GM20431 (cell line): ENCODE measurements around the gene F13A1.
"Not testable (repeated sequence)": the region's sequence is repeated elsewhere in the genome, so short reads cannot be mapped to it uniquely, and the experiment has no call there.

Experiments used
- in situ Hi-C: fragments of 300-500 bp; cut with MseI, MboI; formaldehyde crosslinking; loops from one replicate; pipeline ENCODE4 v1.15.0; 2020; ENCODE audit warnings: low sequenced_read_pairs; ENCODE audit not compliant: unreplicated experiment

The F13A1 gene

DNA sequence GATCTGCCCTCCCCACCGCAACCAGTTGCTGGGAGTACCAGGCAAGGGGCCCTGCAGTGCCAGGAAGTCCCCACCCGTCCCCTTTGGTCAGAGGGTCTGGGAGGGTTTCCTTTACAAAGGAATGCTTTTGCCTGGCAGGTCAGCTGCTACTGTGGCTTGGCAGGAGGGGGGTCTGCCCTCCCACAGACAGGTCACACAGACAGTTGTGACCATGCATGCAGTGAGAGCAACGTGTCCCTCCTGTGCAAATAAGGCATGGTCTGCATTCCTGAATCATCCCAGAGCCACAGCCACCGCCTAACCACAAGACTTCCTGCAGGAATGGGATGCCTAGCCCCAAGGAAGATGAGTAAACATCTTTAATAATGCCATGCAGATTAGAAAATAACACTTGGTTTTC, 439 bp upstream of the F13A1 start:
- in situ Hi-C loops, result no loop called here

DNA sequence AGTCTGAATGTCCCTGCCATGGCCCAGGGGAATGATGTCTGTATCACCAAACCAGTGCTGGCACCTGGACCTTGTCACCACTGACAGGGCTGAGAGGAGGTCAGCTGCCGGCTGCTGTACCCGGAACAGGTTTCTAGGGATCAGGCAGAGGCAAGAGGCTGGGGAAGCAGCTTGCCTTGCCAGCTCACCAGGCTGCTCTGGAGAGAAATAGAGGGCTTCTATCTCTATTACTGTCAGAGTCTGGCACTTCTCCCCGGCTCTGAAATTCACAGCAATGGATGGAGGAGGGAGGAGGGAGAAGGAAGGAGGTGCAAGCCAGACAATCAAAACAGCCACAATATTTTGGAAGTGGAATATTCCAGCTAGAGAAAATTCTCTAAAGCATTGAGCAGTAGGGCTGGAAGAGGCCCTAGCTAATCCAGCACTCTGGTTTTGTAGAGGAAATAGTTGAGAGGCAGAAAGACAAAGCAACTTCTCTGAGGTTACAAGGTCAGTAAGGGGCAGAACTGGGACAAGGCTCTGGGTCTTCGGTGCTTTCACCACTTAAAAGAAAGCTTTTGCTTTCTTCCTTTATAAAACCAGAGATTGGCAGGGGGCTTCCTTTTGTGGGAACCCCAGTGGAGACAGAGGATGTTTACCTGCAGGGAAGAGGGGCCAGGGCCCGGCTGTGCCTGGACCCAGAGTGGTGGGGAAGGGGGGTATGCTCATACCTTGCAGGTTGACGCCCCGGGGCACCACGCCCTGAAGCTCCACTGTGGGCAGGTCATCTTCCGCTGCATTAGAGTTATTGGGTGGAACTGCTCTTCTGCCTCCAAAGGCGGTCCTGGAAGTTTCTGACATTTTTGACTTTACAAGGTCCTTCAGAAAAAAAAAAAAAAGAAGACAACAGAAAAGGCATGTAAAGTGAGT, 2.4 kb downstream of the F13A1 start:
- in situ Hi-C loops, result no loop called here

DNA sequence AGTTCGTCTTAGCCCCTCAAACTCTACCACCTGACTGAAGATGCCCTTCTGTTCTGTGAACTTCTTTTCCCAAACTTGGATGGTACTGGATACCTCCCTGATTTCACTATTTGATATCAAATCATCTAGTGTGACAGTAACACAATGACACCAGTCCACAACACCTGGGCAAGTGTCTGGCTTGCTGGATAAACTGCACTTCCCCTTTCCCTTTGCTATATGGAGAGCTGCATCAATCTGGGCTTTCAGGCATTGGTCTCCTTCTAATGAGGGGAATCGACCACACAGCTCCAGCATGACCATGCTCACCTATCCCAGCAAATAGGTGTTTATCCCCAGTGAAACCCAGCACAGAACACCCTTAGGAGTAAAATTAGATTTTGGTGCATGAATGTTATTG, 3.1 kb downstream of the F13A1 start:
- in situ Hi-C loops, result no loop called here

DNA sequence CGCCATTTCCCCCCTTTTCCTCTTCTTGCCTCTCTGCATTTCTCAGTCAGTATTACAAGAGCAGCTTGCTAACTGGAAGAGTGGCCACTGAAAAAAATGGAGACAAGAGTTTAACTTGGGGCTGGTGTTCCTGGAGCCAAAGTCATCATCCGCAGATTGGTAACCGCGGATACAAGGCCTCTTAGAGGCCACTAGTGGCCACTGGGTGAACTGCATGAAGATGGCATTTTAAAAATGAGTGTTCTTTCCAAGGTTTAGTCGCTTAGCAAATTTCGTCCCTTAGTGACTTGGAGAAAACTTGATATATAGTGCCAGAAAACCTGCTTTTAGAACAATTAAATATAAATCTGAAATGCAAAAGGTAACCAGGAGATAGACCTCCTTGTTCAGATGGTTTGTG, 4.8 kb downstream of the F13A1 start:
- in situ Hi-C loops, result no loop called here

DNA sequence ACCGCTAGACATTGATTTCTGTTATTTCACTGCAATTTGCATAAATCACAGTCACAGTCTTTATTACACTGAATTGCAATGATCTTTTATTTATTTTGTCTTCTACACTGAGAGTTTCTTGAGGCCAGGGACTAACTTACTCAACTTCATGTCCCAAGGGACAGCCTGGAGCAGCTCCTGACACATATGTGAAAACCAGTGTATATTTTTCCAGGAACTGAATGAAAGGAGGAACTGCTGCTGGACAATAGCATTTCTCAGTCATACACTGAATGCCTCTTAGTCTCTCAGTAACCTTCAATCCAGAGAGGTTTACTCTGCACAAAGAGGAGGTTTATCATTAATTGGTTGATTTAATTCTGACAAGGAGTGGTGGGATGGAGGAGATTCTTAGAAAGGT, 5.9 kb downstream of the F13A1 start:
- in situ Hi-C loops, result no loop called here

DNA sequence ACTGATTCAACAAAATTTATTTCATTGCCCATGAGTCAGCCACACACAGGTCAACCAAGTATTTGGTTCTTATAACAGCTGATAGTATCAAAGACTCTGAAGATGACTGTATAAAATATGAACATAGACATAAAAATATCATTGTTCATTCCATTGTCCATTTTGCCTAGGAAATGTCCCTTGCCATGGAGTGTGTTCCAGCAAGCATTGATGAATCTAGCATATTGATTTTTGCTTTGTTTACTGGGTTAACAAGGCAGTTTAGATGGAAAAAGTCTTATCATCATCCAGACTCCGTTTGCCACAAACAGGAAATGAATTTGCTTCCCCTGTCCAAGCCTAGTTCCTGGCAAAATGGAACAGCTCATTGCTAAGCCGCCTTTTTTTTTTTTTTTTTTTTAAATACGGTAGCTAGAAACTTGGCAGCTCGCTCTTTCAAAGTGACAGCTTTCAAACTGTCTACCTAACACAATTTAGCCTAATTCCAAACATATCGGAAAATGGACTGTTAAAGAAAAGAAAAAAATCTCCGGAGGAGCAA, 7.5 kb downstream of the F13A1 start:
- in situ Hi-C loops, result no loop called here

DNA sequence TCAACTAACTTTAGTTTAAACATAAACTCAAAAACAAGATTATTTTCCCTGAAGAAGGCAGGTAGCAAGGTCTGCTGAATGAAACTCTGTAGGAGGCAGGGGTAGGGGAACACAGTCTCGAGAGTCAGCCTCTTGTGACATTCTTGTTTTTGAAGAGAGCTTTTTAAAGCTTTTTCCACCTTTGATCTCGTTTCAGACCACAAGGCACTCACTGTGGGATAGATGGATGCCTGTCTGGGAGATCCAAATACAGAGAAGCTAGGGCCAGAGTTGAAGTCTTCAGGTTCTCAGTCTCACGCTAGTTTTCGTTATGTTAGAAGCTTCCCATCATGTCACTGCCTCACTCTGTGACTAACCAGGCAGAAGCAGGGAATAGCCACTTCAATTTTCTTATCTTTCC, 14.9 kb downstream of the F13A1 start:
- in situ Hi-C loops, result no loop called here

DNA sequence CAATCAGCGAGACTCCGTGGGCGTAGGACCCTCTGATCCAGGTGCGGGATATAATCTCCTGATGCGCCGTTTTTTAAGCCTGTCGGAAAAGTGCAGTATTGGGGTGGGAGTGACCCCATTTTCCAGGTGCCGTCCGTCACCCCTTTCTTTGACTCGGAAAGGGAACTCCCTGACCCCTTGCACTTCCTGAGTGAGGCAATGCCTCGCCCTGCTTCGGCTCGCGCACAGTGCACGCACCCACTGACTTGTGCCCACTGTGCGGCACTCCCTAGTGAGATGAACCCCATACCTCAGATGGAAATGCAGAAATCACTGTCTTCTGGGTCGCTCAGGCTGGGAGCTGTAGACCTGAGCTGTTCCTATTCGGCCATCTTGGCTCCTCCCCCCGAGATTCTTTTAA, 20.1 kb downstream of the F13A1 start:
- in situ Hi-C loops, result not testable (repeated sequence)

DNA sequence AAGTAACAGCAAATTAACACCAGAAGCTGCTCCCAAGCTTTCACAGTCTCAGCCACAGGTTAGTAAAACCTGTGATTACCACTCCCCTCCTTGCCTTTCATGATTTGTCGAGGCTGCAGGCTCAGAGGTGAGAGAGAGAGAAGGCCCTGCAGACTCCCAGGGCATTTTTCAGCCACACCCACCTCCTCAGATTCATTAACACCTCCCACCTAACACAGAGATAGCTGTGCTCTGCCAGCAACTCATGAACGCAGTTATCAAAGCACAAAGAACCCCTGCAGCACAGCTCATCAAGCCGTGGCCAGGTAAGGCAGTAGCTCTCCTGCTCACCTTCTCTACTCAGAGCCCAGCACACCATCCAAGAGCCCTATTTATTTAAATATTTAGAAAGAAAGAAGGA, 27.1 kb downstream of the F13A1 start:
- in situ Hi-C loops, result no loop called here

DNA sequence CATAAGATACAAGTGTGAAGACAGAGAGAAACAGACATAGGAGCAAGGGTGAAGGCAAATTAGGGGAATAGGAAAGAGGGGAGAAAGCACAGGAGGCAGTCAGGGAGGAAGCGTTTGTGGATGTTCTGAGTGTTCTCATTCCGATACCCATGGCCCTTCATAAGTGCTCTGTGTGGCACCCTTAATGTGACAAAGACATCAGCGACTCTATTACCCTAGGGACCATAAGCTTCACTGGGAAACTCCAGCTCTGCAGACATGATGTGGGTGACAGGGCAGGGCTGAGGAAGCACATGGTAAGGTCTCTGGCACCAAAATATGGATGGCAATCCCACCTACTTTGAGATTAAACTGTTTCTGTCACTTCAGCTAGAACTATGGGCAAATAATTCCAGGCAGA, 33.0 kb downstream of the F13A1 start:
- in situ Hi-C loops, result no loop called here

DNA sequence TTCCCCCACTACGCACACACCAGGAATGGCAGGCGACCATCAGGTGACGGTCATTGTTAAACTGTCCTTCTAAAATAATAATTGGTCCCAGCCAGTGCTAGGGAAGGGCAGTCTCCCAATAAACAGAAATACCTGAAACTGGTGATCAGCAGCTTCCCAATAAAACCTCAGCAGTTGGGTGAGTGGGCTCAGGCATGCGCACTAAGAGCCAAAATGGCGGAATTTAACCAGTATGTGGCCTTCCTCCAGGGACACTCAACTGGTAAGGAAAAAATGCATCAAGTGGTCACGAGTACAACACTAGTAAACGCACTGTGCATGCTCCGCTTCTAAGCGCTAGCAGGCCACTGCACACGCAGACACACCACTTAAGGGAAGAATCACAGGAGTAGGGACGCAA, 34.8 kb downstream of the F13A1 start:
- in situ Hi-C loops, result no loop called here

DNA sequence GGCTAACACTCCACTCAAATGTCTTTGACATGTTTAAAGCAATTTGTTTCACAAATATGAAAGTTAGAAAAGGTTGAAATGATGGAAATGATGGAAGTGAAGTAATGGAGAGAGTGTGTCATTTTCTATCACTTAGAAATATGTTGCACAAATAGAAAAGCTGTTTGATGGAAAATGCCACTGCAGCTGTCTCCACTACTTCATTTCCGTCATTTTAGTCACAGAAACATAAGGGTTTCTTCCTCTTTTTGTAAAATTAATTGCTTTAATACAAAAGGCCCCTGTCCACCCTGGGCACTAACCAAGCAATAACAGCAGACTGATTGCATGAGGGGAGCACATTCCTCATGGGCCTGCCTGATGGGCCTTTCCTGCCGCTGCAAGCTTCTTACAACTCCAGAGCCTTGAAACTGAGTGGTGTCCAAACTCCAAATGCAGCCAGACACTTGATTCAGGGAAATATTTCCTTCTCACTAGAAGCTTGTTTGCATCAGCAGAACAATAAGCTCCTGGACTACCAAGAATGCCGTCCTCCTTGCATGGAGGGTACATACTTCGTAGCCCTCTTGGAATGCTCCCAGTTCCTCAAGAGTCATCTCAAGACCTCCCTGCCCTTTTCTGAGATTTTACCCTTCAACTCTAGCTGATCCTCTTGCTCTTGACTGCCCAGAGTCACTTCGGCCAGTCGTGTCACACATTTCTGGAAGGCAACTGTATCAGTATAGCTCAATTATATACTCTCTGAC, 36.1 kb downstream of the F13A1 start:
- in situ Hi-C loops, result no loop called here

DNA sequence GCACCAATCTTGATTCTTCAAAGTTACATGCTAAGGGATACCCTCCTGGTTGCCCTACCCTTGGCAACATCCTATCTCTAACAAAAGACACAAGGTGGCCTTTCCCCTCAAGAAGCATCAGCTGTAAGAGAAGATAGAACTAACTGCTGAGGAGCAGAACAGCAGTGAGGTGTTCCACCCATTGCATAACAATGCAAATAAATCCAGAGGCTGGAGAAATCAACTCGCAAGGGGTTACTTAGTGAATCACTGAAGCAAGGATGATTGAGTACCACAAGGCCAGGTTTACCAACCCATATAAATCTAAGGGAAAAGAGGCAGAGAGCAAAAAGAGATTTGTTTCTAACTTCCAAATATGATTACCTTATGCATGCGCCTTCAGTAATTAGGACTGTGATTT, 36.7 kb downstream of the F13A1 start:
- in situ Hi-C loops, result no loop called here

DNA sequence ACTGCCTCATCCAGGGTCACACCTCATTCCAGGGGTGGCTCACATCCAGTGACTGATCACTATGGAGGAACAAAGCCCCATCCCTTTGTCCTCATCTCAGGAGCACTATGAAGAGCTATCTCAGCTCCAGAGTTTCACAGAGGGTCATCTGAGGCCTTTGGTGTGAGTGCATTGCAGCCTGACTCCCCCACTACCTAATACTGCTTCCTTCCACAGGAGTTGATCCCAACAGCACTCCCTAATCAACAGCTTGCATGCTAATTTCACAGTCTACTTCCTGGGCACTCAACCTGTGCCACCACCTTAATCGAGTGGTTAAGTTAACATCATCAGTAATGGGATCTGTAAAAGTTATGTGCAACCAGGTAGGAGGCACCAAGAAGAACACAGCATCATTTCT, 37.7 kb downstream of the F13A1 start:
- in situ Hi-C loops, result no loop called here

DNA sequence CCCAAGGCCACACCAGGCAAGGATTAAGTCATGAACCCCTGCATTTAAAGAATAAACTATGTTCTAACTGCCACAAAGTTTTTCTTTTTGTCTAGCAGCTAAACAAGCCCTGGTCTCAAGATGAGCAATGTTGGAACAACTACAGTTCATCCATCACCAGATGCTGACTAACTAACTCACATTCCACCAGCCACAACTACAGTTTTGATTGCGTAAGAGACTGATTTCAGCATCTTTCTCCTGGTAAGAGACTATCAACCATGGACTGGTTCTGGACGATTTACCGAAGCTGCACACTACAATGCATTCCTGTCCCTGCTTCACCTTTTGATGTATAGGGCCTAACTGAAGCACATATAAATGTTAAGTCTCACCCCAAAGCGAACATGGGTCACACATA, 43.0 kb downstream of the F13A1 start:
- in situ Hi-C loops, result no loop called here

DNA sequence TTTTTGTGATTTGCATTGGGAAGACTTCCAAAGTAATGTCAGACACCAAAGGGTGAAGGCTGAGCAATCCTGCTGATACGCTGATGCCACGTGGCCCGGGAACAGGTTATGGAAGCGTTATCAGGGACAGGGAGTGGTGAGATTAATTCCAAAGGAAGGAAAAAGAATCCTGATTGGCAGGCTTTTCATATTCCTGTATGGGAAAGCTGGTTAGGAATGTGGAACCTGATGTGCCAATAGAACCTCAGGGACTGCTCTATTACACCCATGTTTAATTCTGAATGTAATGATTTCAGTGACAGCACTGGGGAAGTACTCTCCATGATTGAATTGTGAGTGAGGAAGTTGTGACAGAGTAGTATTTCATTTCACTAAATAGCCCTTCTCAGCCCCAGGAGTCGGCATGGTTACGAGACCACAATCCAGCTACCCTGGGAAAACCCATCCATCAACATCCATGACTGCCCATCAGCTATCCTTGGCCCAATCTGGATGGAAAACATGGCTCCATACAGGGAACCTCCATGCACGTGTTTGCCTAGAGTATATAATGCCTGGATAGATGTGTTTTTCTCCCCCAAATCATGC, 49.4 kb downstream of the F13A1 start:
- in situ Hi-C loops, result no loop called here

DNA sequence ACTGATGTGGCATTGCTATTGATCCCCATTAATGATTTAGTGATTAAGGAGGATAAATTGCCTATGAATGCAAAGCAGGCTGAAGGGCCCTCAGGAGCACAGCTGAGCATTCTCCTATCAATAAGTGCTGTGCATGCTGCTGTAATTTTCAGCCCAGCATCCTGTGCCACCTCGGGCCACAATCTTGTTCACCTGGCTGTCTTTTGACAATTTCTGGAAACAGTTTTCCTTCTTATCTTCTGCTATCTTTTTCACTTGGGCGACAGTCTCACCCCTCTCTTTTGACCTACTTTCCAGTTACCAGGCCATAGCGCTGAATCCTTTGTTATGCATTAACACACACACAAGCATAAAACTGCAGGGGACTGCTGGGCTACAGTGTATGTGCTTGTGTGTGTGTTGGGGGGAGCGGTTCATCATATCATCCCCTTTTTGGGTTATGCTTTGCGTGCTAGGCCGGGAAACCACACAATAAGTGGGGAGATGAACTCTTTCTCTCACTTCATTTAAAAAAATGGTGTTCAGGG, 60.2 kb downstream of the F13A1 start:
- in situ Hi-C loops, result no loop called here

DNA sequence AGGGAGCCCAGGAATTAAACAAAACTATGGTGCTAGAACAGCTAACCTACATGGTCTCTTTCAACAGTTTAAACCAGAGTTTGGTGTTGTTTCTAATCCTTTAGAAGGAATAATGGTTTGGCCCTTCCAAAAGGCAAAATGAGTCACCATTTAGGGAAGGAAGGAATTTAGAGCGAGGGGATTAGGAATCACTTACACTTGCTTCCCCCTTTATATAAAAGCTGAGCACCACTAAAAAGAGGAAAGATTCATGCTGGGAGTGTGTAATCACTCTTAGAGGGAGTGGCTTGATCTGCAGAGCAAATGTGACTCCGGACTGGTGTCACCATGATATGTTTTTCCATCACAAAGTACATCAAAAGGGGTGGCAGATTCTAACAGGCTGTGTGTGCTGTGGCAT, 63.6 kb downstream of the F13A1 start:
- in situ Hi-C loops, result no loop called here

DNA sequence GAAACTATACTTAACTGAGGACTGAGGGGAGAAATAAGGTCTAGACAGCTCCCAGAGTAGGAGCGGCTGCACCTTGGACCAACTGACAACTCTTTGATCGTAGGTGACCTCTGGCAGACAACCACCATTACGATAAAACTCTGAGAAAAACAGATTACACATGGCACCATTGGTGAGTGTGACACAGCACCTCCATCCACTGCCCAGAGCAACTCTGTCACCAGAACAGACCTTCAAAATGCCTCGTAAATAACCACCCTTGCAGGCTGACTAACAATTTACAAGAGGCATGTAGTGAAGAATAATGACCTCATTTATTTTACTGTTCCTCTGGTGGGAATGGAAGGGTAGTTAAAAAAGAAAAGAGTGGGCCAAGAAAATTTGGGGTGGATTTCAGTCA, 64.2 kb downstream of the F13A1 start:
- in situ Hi-C loops, result no loop called here

DNA sequence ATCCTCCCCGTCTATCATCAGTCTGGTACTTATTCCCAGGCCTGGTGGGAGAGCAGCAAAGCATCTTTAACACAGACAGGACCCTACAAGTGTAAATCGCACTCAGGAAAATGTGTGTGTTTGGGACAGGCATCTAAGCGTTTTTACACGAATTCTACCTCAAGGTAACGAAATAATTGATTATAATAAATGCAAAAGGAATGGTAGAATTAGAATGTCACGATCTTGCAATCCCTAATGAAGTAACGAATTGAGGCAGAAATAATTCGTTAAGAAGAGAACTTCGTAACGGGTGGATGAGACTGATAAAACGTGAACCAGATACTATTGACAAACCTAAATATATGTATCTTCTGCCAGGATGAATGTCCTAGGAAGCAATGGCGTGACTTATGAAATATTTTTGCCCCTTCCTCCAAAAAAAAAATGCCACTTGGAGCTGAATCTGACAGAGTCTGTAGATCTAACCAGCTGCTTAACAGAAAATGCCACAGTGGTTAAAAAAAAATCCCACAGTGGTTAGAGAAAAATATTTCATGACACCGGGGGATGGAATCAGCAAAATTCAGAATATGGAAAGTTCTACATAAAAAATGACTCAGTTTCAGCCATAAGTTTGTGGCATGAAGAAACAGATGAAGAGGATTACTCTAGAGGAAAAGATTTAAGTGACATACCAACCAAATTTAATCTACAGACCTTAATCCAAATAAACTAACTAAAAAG, 68.7 kb downstream of the F13A1 start:
- in situ Hi-C loops, result no loop called here
